Panc1 (cell line): ENCODE results near the gene NDST1.

ENCODE experiments used
- CTCF ChIP-seq: fragments of 450-650 bp; IDR thresholded peaks from 2 replicates; pipeline ENCODE4 v1.5.1; 2017; ENCODE audit warnings: mild to moderate bottlenecking
- POLR2AphosphoS5 ChIP-seq: IDR thresholded peaks from 2 replicates; pipeline ENCODE4 v1.6.1; 2012; ENCODE audit warnings: mild to moderate bottlenecking, low read depth, low read length, moderate library complexity
- SIN3A ChIP-seq: IDR thresholded peaks from 2 replicates; pipeline ENCODE4 v1.6.1; 2012; ENCODE audit warnings: low read depth, mild to moderate bottlenecking, low read length, moderate library complexity, borderline replicate concordance; ENCODE audit not compliant: insufficient read depth

DNA sequence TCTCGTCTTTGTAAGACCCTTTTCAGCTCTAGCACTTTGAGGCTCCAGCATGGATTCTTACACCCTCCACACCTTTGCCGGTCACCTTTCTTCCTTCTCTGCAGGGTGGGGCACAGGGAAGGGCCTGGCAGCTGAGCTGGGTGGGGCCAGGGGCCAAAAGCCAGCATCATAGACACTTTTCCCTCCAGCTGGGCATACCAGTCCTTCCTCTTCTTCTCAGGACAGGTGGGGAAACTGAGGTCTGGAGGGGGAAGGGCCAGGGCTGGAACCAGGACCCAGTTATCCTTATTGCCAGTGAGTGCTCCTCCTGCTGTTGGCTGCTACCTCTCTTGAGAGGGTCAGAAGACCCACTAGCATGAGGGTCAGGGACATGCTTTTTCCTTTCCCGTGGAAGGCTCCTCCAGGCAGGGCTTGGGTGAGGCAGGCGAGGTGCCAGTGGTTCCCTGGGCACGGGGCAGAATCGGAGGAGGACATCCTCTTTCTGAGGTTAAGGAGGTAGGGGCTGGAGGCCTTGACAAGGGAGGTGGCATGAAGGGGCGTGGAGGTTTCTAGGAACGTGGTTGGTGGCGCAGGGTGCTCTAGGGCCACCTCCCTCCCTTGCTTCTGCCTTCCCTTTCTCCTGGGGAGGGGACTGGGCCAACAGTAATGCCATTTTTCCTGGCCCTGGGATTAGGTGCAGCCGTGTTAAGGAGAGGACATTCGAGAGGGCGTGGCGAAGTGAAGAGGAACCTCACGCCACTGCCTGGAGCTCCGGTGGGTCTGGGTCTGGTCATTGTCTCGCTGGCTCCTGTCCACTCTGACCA is at the start of gene NDST1:
- TF ChIP-seq CTCF, result no peak
- TF ChIP-seq POLR2AphosphoS5, result no peak
- no peak for TF ChIP-seq SIN3A
